Right lobe of liver (tissue), 4 donors: ENCODE results near the gene IKBKE.

Experiments used
- POLR2A ChIP-seq: fragments of 450-650 bp; IDR thresholded peaks from one replicate; pipeline ENCODE4 v1.6.1; 2017; ENCODE audit warnings: antibody characterized with exemption, mild to moderate bottlenecking
- TF ChIP-seq, protein P1 (sequence below), 4 donors: fragments of 200-600 bp in 3 of 4; fragments of 450-650 bp in 1 of 4; IDR thresholded peaks; one replicate each; pipeline versions ENCODE4 v1.5.1 to v1.8.0; 2016 to 2022; ENCODE audit warnings: antibody characterized with exemption in 4 of 4, mild to moderate bottlenecking in 2 of 4
- donor health status: DM: no; HTN: no; CAD: no.
- donor health status: DM: no; HTN: no; CAD: no.
- donor health status: DM: no; HTN: yes; CAD: no.

DNA sequence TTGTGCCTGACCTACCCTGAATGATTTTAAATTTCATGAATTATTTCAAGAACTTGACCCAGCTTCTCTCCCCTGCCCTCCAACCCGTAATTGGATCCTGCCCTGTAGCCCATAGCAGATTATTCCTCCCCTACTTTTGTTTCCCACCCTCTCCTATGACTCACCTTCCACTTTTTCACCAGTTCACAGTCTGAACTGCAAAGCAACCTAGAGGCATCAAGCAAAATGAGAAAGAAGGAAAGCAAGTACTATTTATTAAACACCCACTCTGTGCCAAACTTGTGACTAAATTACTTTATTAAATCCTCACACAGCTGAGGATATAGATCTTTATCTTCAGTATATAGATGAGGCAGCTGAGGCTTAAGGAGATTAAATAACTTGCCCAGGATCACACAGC lies 20.7 kb upstream of the IKBKE start:
- TF ChIP-seq, protein P1, sequence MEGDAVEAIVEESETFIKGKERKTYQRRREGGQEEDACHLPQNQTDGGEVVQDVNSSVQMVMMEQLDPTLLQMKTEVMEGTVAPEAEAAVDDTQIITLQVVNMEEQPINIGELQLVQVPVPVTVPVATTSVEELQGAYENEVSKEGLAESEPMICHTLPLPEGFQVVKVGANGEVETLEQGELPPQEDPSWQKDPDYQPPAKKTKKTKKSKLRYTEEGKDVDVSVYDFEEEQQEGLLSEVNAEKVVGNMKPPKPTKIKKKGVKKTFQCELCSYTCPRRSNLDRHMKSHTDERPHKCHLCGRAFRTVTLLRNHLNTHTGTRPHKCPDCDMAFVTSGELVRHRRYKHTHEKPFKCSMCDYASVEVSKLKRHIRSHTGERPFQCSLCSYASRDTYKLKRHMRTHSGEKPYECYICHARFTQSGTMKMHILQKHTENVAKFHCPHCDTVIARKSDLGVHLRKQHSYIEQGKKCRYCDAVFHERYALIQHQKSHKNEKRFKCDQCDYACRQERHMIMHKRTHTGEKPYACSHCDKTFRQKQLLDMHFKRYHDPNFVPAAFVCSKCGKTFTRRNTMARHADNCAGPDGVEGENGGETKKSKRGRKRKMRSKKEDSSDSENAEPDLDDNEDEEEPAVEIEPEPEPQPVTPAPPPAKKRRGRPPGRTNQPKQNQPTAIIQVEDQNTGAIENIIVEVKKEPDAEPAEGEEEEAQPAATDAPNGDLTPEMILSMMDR (IDR thresholded peaks at IDR 0.05) = no peak
- no peak for TF ChIP-seq POLR2A
